HepG2 (cell line): ENCODE data around the gene DSCAML1. TPM values are rescaled to one million over a fixed set of nuclear protein-coding genes. Genes with fewer than 3 reads are reported as not detected.

Experiments
- ADNP ChIP-seq: sonication (generic); formaldehyde crosslinking; IDR thresholded peaks from 2 replicates; pipeline ENCODE4 v1.4.0; 2020; ENCODE audit warnings: missing genetic modification reagents
- BCL6 ChIP-seq: IDR thresholded peaks from 2 replicates; pipeline ENCODE4 v1.6.1; 2016; ENCODE audit warnings: missing genetic modification reagents, missing compliant biosample characterization
- CTCF ChIP-seq: sonication (generic); formaldehyde crosslinking; IDR thresholded peaks from 2 replicates; pipeline ENCODE4 v1.5.0; 2020; ENCODE audit warnings: mild to moderate bottlenecking, missing genetic modification reagents, moderate library complexity
- ELF3 ChIP-seq: IDR thresholded peaks from 2 replicates; pipeline ENCODE4 v1.6.1; 2016; ENCODE audit warnings: missing genetic modification reagents, missing compliant biosample characterization
- HMG20B ChIP-seq: conservative IDR thresholded peaks from 2 replicates; pipeline ENCODE4 v1.6.1; 2016; ENCODE audit warnings: missing genetic modification reagents, missing compliant biosample characterization
- KLF16 ChIP-seq, 2 experiments: sonication (generic) in 1 of 2; formaldehyde crosslinking in 1 of 2; IDR thresholded peaks; 2 replicates each; pipeline versions ENCODE4 v1.6.1 to v1.8.0; 2016 to 2023; ENCODE audit warnings: missing genetic modification reagents in 2 of 2, missing compliant biosample characterization in 1 of 2
- LCORL ChIP-seq, 2 experiments: fragments of 450-650 bp in 1 of 2; sonication (generic) in 1 of 2; formaldehyde crosslinking in 1 of 2; IDR thresholded peaks; 2 replicates each; pipeline versions ENCODE4 v1.5.0 to v1.6.1; 2017 to 2020; ENCODE audit warnings: antibody characterized with exemption in 1 of 2, missing genetic modification reagents in 1 of 2
- MLLT10 ChIP-seq: sonication (generic); formaldehyde crosslinking; IDR thresholded peaks from 2 replicates; pipeline ENCODE4 v1.4.0; 2020; ENCODE audit warnings: missing genetic modification reagents
- NRL ChIP-seq: sonication (generic); formaldehyde crosslinking; IDR thresholded peaks from 2 replicates; pipeline ENCODE4 v1.5.0; 2020; ENCODE audit warnings: missing genetic modification reagents, mild to moderate bottlenecking, moderate library complexity, borderline replicate concordance
- PHB2 ChIP-seq: fragments of 450-650 bp; IDR thresholded peaks from 2 replicates; pipeline ENCODE4 v1.6.1; 2018; ENCODE audit not compliant: partially characterized antibody
- POLR2A ChIP-seq, 2 experiments: IDR thresholded peaks; 2 replicates each; pipeline ENCODE4 v1.6.1; 2011; ENCODE audit warnings: low read depth in 2 of 2, low read length in 2 of 2, mild to moderate bottlenecking in 1 of 2, moderate library complexity in 1 of 2; ENCODE audit not compliant: insufficient read depth in 1 of 2
- RBAK ChIP-seq: sonication (generic); formaldehyde crosslinking; IDR thresholded peaks from 2 replicates; pipeline ENCODE4 v1.5.1; 2020; ENCODE audit warnings: mild to moderate bottlenecking, missing genetic modification reagents
- SMARCE1 ChIP-seq: fragments of 450-650 bp; IDR thresholded peaks from 2 replicates; pipeline ENCODE4 v1.6.1; 2017; ENCODE audit warnings: borderline replicate concordance
- SNAI1 ChIP-seq: sonication (generic); formaldehyde crosslinking; IDR thresholded peaks from 2 replicates; pipeline ENCODE4 v1.5.0; 2020; ENCODE audit warnings: mild to moderate bottlenecking, missing genetic modification reagents, borderline replicate concordance
- SOX5 ChIP-seq: IDR thresholded peaks from 2 replicates; pipeline ENCODE4 v1.6.1; 2016; ENCODE audit warnings: borderline replicate concordance
- ZBTB37 ChIP-seq: sonication (generic); formaldehyde crosslinking; IDR thresholded peaks from 2 replicates; pipeline ENCODE4 v1.4.0; 2020; ENCODE audit warnings: mild to moderate bottlenecking, missing genetic modification reagents
- ZBTB8A ChIP-seq: sonication (generic); formaldehyde crosslinking; IDR thresholded peaks from 2 replicates; pipeline ENCODE4 v1.4.0; 2020; ENCODE audit warnings: mild to moderate bottlenecking, low read depth, missing genetic modification reagents, borderline replicate concordance
- ZNF121 ChIP-seq: sonication (generic); formaldehyde crosslinking; IDR thresholded peaks from 2 replicates; pipeline ENCODE4 v1.5.0; 2020; ENCODE audit warnings: mild to moderate bottlenecking, missing genetic modification reagents
- ZNF232 ChIP-seq: sonication (generic); formaldehyde crosslinking; IDR thresholded peaks from 2 replicates; pipeline ENCODE4 v1.4.0; 2020; ENCODE audit warnings: missing genetic modification reagents, borderline replicate concordance
- ZNF260 ChIP-seq: sonication (generic); formaldehyde crosslinking; IDR thresholded peaks from 2 replicates; pipeline ENCODE4 v1.4.0; 2020; ENCODE audit warnings: missing genetic modification reagents, low read depth, mild to moderate bottlenecking, borderline replicate concordance
- ZNF563 ChIP-seq: sonication (generic); formaldehyde crosslinking; IDR thresholded peaks from 2 replicates; pipeline ENCODE4 v1.8.0; 2022; ENCODE audit warnings: mild to moderate bottlenecking, moderate library complexity, missing genetic modification reagents
- ZNF674 ChIP-seq: sonication (generic); formaldehyde crosslinking; IDR thresholded peaks from 2 replicates; pipeline ENCODE4 v1.5.0; 2020; ENCODE audit warnings: low read depth, mild to moderate bottlenecking, missing genetic modification reagents
- ZNF7 ChIP-seq: IDR thresholded peaks from 2 replicates; pipeline ENCODE4 v1.6.1; 2016; ENCODE audit warnings: missing biosample characterization, missing genetic modification reagents
- ZNF816 ChIP-seq: sonication (generic); formaldehyde crosslinking; IDR thresholded peaks from 2 replicates; pipeline ENCODE4 v1.8.0; 2022; ENCODE audit warnings: missing genetic modification reagents, mild to moderate bottlenecking, borderline replicate concordance
- ZNF891 ChIP-seq: sonication (generic); formaldehyde crosslinking; IDR thresholded peaks from 2 replicates; pipeline ENCODE4 v1.5.0; 2020; ENCODE audit warnings: mild to moderate bottlenecking, missing genetic modification reagents
- ZSCAN12 ChIP-seq: sonication (generic); formaldehyde crosslinking; IDR thresholded peaks from 2 replicates; pipeline ENCODE4 v1.9.0; 2021; ENCODE audit warnings: mild to moderate bottlenecking, missing genetic modification reagents
- polyA plus RNA-seq, 8 experiments: library from polyadenylated mRNA; depleted of rRNA in 3 of 8; stranded (reverse) in 7 of 8; unstranded in 1 of 8; fragments of >200 nt; fragmentation: Illumina TruSeq in 4 of 8; extraction: Trizol in 4 of 8; gene quantifications; 2 replicates each; pipeline versions ENCODE4 v1.2.1 to v1.2.3, GENCODE V29; 2011 to 2016; ENCODE audit warnings: low read depth in 4 of 8, missing spikeins in 1 of 8, mixed read lengths in 1 of 8; ENCODE audit not compliant: insufficient read depth in 1 of 8
- total RNA-seq, 5 experiments: library from RNA; depleted of rRNA; stranded (reverse); fragments of >200 nt; fragmentation: Illumina TruSeq; extraction: Trizol; gene quantifications; 2 replicates each; pipeline ENCODE4 v1.2.3, GENCODE V29; 2016; ENCODE audit warnings: low read depth in 1 of 5
- TF ChIP-seq, protein P1 (sequence below): sonication (generic); formaldehyde crosslinking; IDR thresholded peaks from 2 replicates; pipeline ENCODE4 v1.5.0; 2020; ENCODE audit warnings: missing genetic modification reagents, mild to moderate bottlenecking, borderline replicate concordance
- TF ChIP-seq, protein P2 (sequence below): IDR thresholded peaks from 2 replicates; pipeline ENCODE4 v1.6.1; 2016

The DSCAML1 gene
- total and polyA plus RNA-seq, 2 of the 13 experiments (the other 11 are each of a cell fraction or from before 2014, with no cell fraction given) = 0.29 to 0.40 TPM

DNA sequence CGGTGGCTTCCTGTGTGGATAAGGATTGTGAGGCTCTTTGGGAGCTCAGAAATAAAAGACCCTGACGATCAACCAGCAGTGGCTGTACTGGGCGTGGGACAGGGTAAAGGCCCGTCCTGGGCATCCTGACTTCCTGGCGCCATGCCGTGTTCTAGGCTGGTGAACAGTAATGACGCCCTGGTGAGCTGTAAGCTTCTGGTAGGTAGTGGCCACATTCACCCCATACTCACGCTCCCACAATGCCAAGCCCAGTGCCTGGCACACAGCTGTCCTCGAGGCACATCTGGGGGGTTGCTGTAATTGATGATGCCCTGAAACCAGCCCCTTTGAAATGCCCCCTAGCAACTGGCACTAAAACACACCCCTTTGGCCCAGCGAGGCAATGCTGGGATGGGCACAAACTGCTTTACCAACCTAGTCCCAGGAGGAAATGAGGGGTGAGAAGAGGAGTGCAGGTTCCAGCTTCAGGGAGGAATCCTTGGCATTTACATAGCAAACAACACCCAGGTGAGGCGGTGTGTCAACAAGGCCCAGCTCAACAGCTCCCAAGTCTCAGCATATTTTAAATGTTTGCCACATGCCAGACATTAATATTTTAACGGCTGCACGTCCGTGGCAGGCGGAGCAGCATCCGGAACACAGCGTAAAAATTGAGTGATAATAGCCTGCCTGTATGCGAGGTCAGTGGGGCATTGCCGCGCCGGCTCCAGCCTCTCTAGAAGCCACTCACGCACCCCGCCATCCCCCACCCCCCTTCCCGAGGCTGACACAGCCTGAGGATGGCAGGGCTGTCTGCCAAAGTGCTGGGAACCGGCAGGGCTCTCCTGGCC lies 79.3 kb downstream of the DSCAML1 start (continued):
- no peak for TF ChIP-seq ZBTB37 (CRISPR knock-in tag)
- TF ChIP-seq SOX5 (CRISPR knock-in tag) = peak; percentile 19; the same call in 1 of the 2 replicates
- TF ChIP-seq ZNF816 = no peak
- TF ChIP-seq ZNF121 (CRISPR knock-in tag) = no peak
- no peak for TF ChIP-seq MLLT10 (CRISPR knock-in tag)
- TF ChIP-seq ELF3 (CRISPR knock-in tag) = peak; percentile 41; the same call in 1 of the 2 replicates
- TF ChIP-seq SMARCE1 = no peak
- no peak for TF ChIP-seq ADNP (CRISPR knock-in tag)
- no peak for TF ChIP-seq CTCF (CRISPR knock-in tag)
- no peak for TF ChIP-seq ZNF563
- no peak for TF ChIP-seq ZNF891 (CRISPR knock-in tag)
- TF ChIP-seq ZBTB8A (CRISPR knock-in tag) = no peak
- TF ChIP-seq RBAK = no peak
- no peak for TF ChIP-seq ZNF260 (CRISPR knock-in tag)
- no peak for TF ChIP-seq SNAI1 (CRISPR knock-in tag)
- 0 out of 2 replicates have a peak, but pooled peaks have one; percentile 21 for TF ChIP-seq BCL6 (CRISPR knock-in tag)
- TF ChIP-seq LCORL (IDR thresholded peaks at IDR 0.05) = no peak
- TF ChIP-seq LCORL (CRISPR knock-in tag; IDR thresholded peaks at IDR 0.05) = peak; percentile 52; the same call in 1 of the 2 replicates
- no peak for TF ChIP-seq HMG20B (CRISPR knock-in tag)
- no peak for TF ChIP-seq ZNF674 (CRISPR knock-in tag)
- no peak for TF ChIP-seq NRL
- TF ChIP-seq, protein P1, sequence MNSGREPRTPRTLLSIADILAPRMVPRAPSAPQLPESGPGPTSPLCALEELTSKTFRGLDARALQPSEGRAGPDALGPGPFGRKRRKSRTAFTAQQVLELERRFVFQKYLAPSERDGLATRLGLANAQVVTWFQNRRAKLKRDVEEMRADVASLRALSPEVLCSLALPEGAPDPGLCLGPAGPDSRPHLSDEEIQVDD (CRISPR knock-in tag) = no peak
- TF ChIP-seq, protein P2, sequence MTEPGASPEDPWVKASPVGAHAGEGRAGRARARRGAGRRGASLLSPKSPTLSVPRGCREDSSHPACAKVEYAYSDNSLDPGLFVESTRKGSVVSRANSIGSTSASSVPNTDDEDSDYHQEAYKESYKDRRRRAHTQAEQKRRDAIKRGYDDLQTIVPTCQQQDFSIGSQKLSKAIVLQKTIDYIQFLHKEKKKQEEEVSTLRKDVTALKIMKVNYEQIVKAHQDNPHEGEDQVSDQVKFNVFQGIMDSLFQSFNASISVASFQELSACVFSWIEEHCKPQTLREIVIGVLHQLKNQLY (CRISPR knock-in tag) = no peak
- no peak for TF ChIP-seq ZSCAN12 (CRISPR knock-in tag)
- TF ChIP-seq KLF16 (CRISPR knock-in tag; IDR thresholded peaks at IDR 0.05) = no peak
- TF ChIP-seq ZNF232 (CRISPR knock-in tag) = no peak
- no peak for TF ChIP-seq POLR2A (IDR thresholded peaks at IDR 0.05; ENCODE audit: insufficient read depth in 1 of 2, low read depth in 2 of 2, low read length in 2 of 2)
- TF ChIP-seq ZNF7 (CRISPR knock-in tag) = no peak
- TF ChIP-seq PHB2 = no peak
